ENCODE data around the gene CASP10. TPM values are rescaled to one million over a fixed set of nuclear protein-coding genes. Genes with fewer than 3 reads are reported as not detected.

CASP10 gene
- total and polyA plus RNA-seq, 2 of the 8 experiments (the other 6 are each of a cell fraction or from before 2014, with no cell fraction given): 2.3 to 4.0 TPM

DNA sequence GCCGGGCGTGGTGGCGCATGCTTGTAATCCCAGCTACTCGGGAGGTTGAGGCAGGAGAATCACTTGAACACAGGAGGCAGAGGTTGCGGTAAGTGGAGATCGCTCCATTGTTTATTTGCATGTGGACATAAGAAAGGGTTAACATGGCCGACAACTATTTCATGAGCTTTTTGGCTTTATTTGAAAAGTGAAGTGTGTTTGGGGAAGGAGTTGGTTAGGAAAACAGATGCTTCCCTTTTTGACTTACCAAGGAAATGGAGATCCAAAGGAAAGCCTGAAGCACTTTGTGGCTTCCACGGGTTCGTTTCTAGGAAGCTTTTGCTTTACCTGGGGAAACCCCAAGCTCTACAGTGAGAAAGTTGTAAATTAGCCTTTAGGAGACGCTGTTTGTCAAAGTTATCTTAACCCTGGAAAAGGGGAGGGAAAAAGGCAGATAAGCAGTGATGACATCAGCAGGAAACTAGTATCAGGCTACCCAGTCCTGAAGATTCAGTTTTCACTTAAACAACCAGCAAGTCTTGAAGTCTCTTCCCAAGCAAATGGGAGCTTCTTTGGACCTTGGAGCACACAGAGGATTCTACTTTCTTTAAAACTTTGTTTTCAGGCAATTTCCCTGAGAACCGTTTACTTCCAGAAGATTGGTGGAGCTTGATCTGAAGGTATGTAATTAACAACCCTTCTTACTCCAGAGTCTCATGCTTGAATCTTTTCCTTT lies at the start of gene CASP10 (continued):
- TF ChIP-seq SRF (IDR thresholded peaks at IDR 0.05; ENCODE audit: low read depth, low read length) (no peak), POLR2AphosphoS5 (IDR thresholded peaks at IDR 0.05; ENCODE audit: low read depth, low read length) (no peak), EP300 (IDR thresholded peaks at IDR 0.05; ENCODE audit: borderline replicate concordance in 1 of 2, low read depth in 2 of 2, low read length in 2 of 2) (no peak), JUN (IDR thresholded peaks at IDR 0.05; ENCODE audit: low read depth, low read length) (no peak), CREB1 (IDR thresholded peaks at IDR 0.05) (peak; percentile 44), ZNF274 (IDR thresholded peaks at IDR 0.05; ENCODE audit: borderline replicate concordance, extremely low read depth, low read length) (no peak), CBX8 (IDR thresholded peaks at IDR 0.05; ENCODE audit: borderline replicate concordance, low read depth, low read length) (no peak), RNF2 (IDR thresholded peaks at IDR 0.05; ENCODE audit: borderline replicate concordance, low read depth, low read length, missing control alignments, poor library complexity, severe bottlenecking) (no peak), TAF7 (optimal IDR thresholded peaks at IDR 0.05; ENCODE audit: borderline replicate concordance, low read depth, low read length) (no peak), SIRT6 (IDR thresholded peaks at IDR 0.05; ENCODE audit: low read length) (no peak), BACH1 (IDR thresholded peaks at IDR 0.05; ENCODE audit: low read length) (no peak), MAX (IDR thresholded peaks at IDR 0.05) (no peak), POU5F1 (IDR thresholded peaks at IDR 0.05; ENCODE audit: low read depth, low read length) (no peak), CHD1 (IDR thresholded peaks at IDR 0.05; ENCODE audit: low read depth, low read length) (no peak), TBP (IDR thresholded peaks at IDR 0.05; ENCODE audit: low read depth, low read length) (peak; percentile 34; the same call in 1 of the 2 replicates), SIN3A (conservative IDR thresholded peaks at IDR 0.05 in 1 of 2, IDR thresholded peaks at IDR 0.05 in 1 of 2; ENCODE audit: low read depth in 1 of 2, low read length in 2 of 2) (no peak), CTBP2 (IDR thresholded peaks at IDR 0.05; ENCODE audit: borderline replicate concordance, insufficient read depth, insufficient read length, low read length) (no peak), BCL11A (IDR thresholded peaks at IDR 0.05; ENCODE audit: low read depth in 2 of 2, low read length in 2 of 2) (no peak), SP1 (IDR thresholded peaks at IDR 0.05; ENCODE audit: low read depth, low read length) (peak; percentile 42; the same call in 1 of the 2 replicates), NANOG (IDR thresholded peaks at IDR 0.05; ENCODE audit: insufficient read depth, low read depth, low read length, poor library complexity, severe bottlenecking) (no peak)
- TF ChIP-seq, protein P1, sequence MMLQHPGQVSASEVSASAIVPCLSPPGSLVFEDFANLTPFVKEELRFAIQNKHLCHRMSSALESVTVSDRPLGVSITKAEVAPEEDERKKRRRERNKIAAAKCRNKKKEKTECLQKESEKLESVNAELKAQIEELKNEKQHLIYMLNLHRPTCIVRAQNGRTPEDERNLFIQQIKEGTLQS (IDR thresholded peaks at IDR 0.05; ENCODE audit: insufficient read depth, low read depth, low read length): no peak
- TF ChIP-seq, protein P2, sequence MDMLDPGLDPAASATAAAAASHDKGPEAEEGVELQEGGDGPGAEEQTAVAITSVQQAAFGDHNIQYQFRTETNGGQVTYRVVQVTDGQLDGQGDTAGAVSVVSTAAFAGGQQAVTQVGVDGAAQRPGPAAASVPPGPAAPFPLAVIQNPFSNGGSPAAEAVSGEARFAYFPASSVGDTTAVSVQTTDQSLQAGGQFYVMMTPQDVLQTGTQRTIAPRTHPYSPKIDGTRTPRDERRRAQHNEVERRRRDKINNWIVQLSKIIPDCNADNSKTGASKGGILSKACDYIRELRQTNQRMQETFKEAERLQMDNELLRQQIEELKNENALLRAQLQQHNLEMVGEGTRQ (IDR thresholded peaks at IDR 0.05; ENCODE audit: low read length): no peak

All from H1 (cell line).